ENCODE data around the gene CLIC3.

- TF ChIP-seq, protein P1, sequence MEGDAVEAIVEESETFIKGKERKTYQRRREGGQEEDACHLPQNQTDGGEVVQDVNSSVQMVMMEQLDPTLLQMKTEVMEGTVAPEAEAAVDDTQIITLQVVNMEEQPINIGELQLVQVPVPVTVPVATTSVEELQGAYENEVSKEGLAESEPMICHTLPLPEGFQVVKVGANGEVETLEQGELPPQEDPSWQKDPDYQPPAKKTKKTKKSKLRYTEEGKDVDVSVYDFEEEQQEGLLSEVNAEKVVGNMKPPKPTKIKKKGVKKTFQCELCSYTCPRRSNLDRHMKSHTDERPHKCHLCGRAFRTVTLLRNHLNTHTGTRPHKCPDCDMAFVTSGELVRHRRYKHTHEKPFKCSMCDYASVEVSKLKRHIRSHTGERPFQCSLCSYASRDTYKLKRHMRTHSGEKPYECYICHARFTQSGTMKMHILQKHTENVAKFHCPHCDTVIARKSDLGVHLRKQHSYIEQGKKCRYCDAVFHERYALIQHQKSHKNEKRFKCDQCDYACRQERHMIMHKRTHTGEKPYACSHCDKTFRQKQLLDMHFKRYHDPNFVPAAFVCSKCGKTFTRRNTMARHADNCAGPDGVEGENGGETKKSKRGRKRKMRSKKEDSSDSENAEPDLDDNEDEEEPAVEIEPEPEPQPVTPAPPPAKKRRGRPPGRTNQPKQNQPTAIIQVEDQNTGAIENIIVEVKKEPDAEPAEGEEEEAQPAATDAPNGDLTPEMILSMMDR (conservative IDR thresholded peaks at IDR 0.05; ENCODE audit: low read depth, low read length): no peak
- TF ChIP-seq EZH2 (IDR thresholded peaks at IDR 0.05; ENCODE audit: borderline replicate concordance, low read depth, low read length, poor library complexity, severe bottlenecking): no peak
Observed at GRCh38 chr9:136951541-136952320, 44.6 kb downstream of the CLIC3 start, which contains the start of gene LCN12.

Measured in A673 (cell line).